GM18858 (cell line): ENCODE results near the gene CKB.

ENCODE experiments used
- ATAC-seq: cut with Tn5 transposase; IDR thresholded peaks from one replicate; pipeline ENCODE4 v1.9.1; 2021; ENCODE audit not compliant: unreplicated experiment

CKB gene

GRCh38 chr14:103522649-103523574, at the start of gene CKB:
Gene CKB, minus strand, starts transcription at chr14:103522830. Its CDS starts 337 bp downstream, at chr14:103522493.
- ATAC-seq, result no peak

GRCh38 chr14:103569408-103569807, 46.8 kb upstream of the CKB start:
- no peak for ATAC-seq

GRCh38 chr14:103568952-103569351, 46.3 kb upstream of the CKB start:
- ATAC-seq, result no peak

GRCh38 chr14:103563844-103564505, 41.3 kb upstream of the CKB start:
- no peak for ATAC-seq

- ATAC-seq, result no peak
Measured at GRCh38 chr14:103563226-103563620, 40.6 kb upstream of the CKB start.

- peak; percentile 46 for ATAC-seq
Measured at GRCh38 chr14:103562429-103563225, 40.0 kb upstream of the CKB start, which contains the start of the genes BAG5 and COA8. Gene BAG5, minus strand, starts transcription at chr14:103562657. Its CDS starts 1,493 bp downstream, at chr14:103561164. Gene COA8, plus strand, starts transcription at chr14:103562960. Its CDS starts 42 bp downstream, at chr14:103563002.

- no peak for ATAC-seq
Measured at GRCh38 chr14:103562179-103562428, 39.5 kb upstream of the CKB start.

- no peak for ATAC-seq
Measured at GRCh38 chr14:103561381-103562178, 39.0 kb upstream of the CKB start.

- ATAC-seq, result no peak
Measured at GRCh38 chr14:103560691-103561090, 38.1 kb upstream of the CKB start.

GRCh38 chr14:103559766-103560165, 37.1 kb upstream of the CKB start:
- ATAC-seq, result no peak

GRCh38 chr14:103558071-103558882, 35.6 kb upstream of the CKB start:
- no peak for ATAC-seq

GRCh38 chr14:103556946-103557758, 34.5 kb upstream of the CKB start:
- ATAC-seq, result no peak

GRCh38 chr14:103555559-103556337, 33.1 kb upstream of the CKB start:
- ATAC-seq, result no peak

- ATAC-seq, result no peak
Measured at GRCh38 chr14:103552846-103553210, 30.2 kb upstream of the CKB start.

GRCh38 chr14:103552011-103552845, 29.6 kb upstream of the CKB start:
- no peak for ATAC-seq

GRCh38 chr14:103551338-103551762, 28.7 kb upstream of the CKB start:
- no peak for ATAC-seq
